Activated CD8-positive, alpha-beta memory T cell treated with anti-CD3 and anti-CD28 coated beads, Interleukin-2, amount 50 U/mL, for 1 hour (primary cell): ENCODE data around the gene MDFIC2.
"Not testable (repeated sequence)": the region's sequence is repeated elsewhere in the genome, so short reads cannot be mapped to it uniquely, and the experiment has no call there.

ENCODE experiments used
- DNase-seq: peaks from one replicate; pipeline ENCODE4 v3.0.0-alpha.2; 2020; ENCODE audit errors: extremely low read depth

Gene MDFIC2

DNA sequence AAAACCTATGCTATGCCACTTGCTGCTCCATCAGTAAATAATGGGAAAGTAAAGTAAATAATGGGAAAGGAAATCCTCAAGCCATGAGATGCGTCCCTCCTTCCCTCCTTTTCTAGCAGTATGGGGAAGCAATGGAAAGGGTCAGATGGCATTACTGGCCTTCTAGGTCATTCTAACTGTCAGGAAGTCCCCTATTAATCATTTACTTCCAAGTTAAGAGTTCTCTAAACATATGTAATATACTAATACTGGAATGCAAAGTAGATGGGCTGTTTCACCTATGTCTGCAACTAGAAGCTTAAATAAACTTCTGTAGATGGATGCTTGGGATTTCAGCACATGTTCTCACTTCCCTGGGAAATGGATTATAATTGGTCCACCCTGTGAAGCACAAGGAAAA is 55.9 kb downstream of the MDFIC2 start:
- no peak for DNase-seq

DNA sequence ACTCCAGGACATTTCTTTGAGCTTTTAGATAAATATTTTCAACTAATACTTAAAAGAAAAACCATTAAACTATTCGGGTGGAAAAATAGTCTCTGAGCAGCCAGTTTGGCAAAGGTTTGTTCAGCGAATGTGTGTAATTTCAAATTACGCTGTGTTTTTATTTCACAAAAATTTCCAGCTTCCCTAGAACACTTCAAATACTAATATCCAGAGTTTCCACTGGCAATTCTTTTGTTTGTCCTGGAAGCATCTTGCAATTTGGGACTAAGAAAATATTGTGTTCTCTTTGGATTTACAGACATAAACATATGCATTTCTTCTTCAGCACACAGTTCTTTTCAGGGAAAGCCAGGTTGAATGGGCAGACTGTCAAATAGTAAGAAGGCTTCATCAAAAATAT is 61.9 kb downstream of the MDFIC2 start:
- no peak for DNase-seq

DNA sequence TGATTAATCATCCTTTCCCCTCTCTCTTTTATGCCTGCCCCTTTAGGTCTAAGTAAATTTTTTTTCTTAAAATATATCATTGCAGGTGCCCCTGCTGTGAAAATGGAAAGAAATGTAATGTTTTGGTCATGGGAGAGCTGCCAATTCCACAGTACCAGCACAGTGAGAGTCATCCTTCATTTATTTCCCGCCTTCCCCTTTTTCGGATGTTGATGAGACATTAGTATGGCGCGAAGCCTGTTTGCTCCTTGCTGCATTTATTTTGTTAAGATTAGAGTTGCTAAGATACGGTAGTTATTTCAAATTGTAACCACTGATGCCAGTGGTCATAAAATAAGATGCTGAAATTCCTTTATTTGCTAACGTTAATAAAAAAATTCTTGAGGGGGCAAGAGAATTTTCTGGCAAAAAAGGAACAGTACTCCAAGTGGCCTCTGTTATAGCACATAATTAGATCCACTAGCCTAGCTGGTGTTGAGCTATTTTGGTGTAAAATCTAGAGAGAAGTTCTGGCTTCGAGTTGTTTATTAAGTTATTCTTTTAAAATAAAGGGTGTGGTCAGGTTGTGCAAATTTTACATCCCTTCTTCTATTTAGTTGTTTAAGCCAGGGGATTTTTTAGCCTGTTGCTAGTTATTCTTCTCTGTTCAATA is 62.8 kb downstream of the MDFIC2 start:
- no peak for DNase-seq

DNA sequence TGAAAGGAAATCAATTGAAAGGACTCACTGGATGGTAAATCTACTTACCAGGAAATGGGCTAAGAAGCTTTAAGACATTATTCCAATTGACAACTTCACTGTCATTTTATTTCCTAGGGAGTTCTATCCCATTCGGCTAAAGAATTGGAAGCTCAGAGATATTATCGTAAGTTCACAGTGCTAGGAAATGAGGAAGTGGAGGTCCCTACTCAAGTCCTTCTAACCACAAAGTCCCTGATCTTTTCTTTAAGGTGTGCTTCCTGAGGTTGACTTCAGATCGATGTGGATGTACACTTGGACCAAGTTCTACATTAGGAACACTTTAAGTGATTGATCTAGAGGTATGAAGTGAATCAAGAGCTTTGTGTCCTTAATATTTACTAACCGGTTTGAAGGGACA is 63.6 kb downstream of the MDFIC2 start:
- no peak for DNase-seq

DNA sequence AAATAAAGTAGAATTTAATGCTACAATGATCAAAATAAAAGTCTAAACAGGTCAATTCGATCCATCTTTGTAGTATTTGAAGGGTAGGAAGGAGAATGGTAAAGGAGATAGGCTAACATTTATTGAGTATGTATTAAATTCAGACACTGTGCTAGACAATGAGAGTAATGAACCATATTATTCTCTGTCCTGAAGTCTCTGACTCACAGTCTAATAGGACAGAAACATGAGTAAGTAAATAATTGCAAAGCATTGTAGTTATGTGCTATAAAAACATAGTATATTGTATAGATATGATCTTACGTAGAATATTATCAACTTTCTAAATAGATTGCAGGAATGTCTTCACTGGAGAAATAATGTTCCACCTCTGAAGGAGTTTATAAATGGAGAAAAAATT is 64.5 kb downstream of the MDFIC2 start:
- DNase-seq, result no peak

DNA sequence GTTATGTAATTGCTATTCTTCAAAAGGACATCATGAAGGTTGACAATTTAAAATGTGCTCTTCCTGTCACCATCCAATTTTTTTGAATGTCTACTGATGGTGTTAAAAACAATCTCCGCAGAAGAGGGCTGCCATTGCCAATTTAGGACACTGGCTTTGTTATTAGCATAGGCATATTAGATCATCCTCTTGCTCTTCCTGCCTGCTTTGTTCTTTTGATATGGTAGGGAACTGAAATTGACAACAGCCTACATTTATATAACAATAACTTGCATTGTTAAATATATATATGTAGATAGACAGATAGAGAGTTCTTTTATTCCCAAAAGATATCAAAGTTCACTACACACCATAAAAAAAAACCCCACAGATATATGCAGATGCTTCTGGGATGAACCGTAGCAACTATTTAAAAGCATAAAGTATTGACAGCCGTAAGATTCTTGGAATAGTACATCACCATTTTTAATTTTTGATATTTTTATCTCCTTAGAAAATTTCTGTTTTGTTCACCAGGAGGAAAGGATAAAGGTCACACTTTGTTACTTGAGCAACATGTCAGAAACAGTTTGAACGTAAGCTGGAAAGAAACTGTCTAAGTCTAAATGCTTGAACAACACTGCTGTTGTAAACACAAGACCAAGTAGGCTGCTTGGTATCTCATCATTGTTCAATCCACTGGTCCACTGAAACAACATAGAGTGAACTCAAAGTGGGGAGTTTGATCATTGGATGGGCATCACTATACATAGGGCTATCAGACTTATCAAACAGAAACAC is 66.5 kb downstream of the MDFIC2 start:
- DNase-seq, result no peak

DNA sequence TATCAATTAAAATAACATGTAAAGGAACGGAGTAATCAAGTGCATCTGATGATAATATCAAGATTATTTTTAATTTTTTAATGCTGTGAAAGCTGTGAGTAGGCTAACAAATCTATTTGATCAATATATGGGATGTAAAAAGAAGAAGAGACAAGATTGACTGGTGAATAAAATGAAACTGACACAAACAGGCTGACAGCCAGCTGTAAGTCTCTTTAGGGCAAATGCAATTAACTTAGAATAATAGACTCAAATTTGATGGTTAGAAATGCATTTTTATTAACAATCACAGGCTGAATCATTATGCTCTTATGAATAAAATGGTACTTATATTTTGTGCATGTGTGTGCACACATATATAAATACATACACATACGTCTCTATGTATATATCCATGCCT is 68.0 kb downstream of the MDFIC2 start:
- DNase-seq, result no peak

DNA sequence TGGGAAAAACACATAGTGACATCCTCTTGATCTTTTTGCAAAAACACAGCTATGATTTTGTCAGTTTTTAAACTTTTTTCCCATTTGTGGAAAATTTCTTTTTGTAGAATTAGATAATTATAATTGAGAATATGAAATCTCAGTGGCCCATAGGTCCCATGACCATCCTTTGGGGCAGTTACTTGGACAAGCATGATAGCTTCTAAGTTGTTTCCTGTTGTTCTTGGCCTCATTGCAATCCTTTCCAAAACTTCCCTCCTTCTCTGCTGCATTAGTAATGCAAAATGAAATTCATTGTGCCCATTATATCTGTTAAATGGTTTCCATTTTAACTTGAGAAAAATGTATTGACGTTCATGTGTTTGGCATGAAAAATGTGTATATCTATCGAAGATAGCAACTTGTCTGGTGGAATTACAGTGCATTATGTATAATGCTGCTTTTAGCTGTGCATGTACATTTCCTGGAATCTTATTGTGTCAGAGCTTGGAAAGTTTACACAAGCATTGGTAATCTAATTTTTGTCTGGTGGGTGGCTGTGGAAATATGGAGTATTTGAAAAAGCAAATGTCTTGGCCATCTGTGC is 70.0 kb downstream of the MDFIC2 start:
- no peak for DNase-seq

DNA sequence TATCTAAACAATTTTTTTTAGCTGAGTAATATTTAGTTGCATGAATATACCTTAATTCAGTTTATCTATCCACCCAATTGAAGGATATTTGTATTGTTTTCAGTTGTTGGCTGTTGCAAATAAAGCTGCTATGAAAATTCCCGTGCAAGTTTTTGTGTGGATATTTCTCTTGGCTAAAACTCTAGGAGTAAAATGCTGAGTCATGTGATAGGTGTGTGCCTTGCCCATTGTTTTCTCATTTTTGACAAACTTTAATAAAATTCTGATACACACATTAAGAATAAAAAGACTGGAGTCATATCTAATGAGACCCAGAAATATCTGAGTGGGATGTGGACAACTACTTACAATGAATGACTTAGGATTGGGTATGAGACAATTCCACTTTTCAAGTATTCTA is 78.6 kb downstream of the MDFIC2 start:
- DNase-seq, result no peak

DNA sequence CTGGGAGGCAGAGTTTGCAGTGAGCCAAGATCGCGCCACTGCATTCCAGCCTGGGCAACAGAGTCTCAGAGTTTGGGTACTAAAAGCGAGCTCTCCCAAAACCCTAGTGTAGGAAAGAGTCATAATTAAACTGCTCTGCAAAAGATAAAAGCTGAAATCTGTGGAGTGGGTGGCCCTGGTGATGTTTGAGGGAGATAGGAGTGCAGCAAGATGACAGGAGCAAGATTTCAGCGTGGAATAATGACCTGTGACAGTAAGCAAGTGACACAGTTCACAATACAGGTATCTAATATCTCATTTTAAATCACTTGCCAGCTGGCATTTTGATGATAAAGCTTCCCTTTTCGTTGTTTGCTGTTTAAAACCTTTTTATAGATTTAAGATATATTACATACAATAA is 79.3 kb downstream of the MDFIC2 start:
- no peak for DNase-seq

DNA sequence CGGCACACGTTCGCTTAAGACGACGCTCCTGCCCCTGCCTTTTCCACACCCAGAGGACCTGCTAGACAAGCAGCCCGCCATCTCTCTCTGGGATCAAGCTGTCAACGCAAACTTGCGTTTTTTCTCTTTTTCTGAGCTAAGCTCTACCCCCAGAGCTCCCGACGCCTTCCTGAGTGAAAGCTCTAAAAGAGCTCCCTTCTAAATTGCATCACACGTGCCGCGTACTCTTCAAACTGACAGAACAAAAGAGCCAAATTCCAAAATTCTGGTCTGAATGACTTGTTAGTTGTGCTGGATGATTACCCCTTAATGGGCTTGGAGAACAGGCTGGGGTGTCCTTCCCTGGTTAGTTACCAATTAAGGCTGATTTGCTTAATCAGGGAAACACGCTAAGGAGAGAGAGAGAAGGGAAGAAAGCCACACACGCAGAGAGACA is 81.2 kb downstream of the MDFIC2 start:
- DNase-seq, result no peak

DNA sequence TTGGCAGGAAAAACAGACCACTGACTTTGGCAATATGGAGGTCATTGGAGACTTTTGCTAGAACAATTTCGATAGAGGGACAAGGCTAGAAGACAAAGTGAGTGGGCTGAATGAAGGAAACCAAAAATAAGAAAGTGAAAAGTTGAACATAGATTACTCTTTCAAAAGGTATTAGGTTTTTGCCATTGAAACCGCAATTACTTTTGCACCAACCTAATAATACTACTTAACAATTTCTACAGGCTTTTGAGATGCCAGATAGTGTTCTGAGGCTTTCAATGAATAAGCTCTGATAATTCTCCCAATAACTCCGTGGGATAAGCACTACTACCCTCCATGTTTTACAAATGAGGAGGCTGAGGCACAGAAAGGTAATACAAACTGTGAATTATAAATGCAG is 85.0 kb downstream of the MDFIC2 start:
- no peak for DNase-seq

DNA sequence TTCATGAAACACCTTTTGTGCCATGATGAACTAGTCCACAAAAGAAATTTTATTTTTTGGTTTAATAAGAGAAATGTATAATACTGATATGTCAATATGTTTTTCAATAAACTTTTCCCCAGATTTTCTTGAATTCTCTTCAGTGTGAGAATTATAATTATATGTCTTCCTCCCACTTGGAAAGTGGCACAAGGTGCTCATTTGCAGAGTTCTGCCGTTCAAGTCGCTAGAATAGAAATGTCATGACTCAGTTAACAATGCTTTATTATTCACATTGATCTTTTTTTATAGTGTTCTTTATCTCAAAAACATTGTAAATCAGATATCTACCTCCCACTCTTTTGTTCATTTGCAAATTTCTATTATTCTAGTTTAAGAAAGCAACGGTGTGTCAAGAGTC is 87.3 kb downstream of the MDFIC2 start:
- no peak for DNase-seq

DNA sequence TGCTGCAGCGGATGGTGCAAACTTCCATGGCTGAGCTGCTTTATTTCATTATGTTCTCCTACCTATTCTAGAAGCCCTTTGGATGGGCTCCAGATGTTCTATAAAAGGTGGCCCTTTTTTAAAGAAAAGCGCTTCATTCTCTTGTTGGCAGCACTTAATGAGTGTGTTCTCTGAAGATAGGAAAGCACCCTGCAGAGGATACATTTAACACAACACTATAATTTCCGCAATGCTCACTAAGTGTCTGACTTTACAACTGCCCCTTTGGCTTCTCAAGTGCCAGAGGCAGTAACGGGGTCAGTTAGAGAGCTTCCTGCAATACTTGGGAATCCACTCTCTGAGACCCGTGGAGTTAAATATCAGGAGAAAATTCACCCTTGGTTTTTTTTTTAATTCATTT is 88.1 kb downstream of the MDFIC2 start:
- no peak for DNase-seq

DNA sequence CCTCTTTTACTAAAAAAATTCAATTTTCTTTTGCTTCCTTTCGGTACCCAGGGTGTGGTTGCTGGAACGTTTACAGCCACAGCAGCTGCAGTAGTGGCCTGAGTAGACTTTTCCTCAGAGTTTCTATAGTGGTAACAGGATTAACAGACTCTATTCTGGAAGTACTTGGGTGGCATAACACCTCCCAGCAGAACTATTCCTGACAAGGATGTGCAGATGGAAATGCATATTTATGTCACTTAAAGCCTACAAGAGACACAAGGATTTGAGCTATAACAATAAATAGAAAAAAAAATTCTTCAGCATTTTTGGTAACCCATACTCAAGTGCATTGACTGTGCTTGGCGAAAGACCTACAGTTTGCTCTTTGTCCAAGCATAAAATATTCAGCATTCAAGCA is 94.0 kb downstream of the MDFIC2 start:
- DNase-seq, result no peak

DNA sequence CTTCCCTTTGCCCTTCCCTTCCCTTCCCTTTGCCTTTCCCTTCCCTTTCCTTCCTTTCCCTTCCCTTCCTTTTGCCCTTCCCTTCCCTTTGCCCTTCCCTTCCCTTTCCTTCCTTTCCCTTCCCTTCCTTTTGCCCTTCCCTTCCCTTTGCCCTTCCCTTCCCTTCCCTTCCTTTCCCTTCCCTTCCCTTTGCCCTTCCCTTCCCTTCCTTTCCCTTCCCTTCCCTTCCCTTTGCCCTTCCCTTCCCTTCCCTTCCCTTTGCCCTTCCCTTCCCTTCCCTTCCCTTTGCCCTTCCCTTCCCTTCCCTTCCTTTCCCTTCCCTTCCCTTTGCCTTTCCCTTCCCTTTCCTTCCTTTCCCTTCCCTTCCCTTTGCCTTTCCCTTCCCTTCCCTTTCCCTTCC is 101.2 kb downstream of the MDFIC2 start:
- not testable (repeated sequence) for DNase-seq

DNA sequence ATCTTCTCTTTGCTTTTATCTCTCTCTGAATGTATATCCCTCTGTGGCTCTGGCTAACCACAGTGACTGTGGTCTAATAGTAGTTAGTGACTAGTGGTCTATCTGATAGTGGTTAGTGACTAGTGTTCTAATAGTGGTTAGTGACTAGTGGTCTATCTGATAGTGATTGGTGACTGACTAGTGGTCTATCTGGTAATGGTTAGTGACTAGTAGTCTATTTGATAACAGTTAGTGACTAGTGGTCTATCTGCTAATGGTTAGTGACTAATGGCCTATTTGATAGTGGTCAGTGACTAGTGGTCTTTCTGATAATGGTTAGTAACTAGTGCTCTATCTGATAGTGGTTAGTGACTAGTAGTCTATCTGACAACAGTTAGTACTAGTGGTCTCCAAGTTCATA is 110.5 kb downstream of the MDFIC2 start:
- no peak for DNase-seq

DNA sequence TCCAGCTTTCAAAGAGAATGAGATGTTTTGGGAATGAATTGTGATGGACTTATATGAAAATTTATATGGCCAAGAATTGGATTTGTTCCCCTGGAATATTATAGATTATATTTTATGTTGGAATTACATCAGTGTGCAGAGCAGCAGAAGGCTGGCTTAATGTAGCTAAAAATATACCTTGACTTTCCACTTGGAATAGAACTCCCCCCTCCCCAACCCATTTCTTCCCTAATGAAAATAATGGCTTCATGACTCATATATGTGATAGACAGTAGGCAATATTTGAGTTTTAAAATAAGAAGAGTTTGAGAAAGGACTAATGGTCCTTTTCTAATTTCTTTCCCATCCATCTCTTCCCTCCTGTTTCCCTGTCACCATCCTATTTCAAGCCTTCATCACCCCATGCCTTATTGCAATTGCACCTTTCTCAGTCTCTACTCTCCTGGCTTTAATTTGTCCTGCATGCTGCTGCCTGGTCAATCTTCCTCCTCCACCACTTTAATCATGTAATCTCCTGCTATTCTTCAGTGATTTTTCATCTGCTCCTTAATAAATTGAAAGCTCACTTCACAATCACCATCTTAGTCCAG is 122.5 kb downstream of the MDFIC2 start:
- DNase-seq, result no peak

DNA sequence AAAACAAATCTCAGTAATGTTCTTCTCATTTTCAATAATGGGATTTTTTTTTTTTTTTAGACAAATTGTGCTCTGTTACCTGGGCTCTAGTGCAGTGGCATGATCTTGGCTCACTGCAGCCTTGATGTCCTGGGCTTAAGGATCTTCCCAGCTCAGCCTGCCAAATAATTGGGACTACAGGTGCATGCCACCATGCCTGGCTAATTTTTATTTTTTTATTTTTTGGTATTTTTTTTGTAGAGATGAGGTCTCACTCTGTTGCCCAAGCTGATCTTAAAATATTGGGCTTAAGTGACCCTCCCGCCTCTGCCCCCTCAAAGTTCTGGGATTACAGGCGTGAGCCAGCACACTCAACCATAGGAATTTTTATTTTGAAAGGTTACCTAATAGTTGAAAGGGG is 126.2 kb downstream of the MDFIC2 start:
- DNase-seq, result no peak

DNA sequence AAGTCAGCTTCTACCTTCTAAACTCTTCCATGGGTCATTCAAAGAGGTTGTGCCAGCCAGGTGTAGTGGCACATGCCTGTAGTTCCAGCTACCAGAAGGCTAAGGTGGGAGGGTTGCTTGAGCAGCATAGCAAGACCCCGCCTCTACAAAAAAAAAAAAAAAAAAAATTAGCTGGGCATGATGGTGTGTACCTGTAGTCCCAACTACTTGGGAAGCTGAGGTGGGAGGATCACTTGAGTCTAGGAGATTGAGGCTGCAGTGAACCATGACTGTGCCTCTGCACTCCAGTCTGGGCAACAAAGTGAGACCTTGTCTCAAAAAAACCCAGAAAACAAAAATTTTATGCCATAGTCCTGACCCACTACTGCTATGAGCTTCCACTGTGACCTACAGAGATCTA is 126.8 kb downstream of the MDFIC2 start:
- no peak for DNase-seq

DNA sequence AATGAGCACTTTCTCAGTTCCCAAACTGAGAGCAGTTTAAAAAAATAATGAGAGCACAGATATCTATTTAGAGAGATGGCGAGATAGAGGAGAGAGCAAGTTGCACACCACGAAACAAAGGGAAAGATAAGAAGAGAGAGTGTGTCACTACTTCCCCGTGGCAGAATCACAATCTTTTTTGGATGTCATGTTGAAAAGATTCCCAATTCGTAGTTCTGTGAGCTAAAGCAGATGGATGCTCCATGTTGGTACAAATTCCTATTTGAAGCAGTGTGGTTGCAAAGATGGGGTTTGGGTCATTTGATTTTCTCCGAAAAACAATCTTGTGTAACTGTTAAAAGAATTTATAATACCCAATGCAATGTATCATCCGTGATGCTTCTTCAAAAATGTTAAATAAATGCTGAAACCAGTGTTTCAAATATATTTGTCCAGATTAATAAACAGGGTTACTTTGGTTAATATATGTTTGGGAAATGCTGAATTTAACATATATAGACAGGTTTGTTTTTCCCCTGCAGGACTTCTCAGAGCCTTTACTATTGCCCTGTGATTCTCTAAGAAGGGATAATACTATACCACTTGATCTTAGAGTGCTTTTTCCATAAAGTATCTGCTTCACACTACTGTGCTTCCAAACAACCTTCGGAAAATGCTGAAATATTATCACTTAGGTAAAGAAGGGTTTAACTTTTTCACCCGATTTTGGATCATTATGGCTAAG is 128.5 kb downstream of the MDFIC2 start:
- DNase-seq, result no peak

DNA sequence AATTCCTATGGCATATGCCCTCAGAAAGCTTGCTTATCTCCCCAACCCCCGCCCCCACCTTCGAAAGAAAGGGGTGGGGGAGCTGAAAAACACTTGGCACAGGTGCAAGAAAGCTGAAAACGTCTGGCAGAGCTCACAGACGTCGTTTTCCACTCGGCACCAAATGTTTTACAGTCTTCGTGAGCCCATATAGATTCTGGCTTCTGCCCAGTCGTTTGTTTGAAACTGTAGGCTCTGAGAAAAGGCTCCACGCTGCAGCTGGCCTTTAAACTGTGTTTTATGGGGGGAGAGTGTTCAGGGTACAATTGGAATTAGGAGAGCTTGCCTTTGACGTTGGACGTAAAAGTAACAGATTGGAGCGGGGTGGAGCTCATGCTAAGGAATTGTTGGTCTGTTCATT is 130.3 kb downstream of the MDFIC2 start:
- no peak for DNase-seq
